Germinal center (tissue), 1 donor: Measurements from ENCODE around the gene ANKRD13A.
"Not testable (repeated sequence)": the region's sequence is repeated elsewhere in the genome, so short reads cannot be mapped to it uniquely, and the experiment has no call there.

Experiments used
- DNase-seq: peaks from one replicate; pipeline ENCODE4 v3.0.0; 2012; ENCODE audit warnings: mixed read lengths, low spot score

Gene ANKRD13A

DNA sequence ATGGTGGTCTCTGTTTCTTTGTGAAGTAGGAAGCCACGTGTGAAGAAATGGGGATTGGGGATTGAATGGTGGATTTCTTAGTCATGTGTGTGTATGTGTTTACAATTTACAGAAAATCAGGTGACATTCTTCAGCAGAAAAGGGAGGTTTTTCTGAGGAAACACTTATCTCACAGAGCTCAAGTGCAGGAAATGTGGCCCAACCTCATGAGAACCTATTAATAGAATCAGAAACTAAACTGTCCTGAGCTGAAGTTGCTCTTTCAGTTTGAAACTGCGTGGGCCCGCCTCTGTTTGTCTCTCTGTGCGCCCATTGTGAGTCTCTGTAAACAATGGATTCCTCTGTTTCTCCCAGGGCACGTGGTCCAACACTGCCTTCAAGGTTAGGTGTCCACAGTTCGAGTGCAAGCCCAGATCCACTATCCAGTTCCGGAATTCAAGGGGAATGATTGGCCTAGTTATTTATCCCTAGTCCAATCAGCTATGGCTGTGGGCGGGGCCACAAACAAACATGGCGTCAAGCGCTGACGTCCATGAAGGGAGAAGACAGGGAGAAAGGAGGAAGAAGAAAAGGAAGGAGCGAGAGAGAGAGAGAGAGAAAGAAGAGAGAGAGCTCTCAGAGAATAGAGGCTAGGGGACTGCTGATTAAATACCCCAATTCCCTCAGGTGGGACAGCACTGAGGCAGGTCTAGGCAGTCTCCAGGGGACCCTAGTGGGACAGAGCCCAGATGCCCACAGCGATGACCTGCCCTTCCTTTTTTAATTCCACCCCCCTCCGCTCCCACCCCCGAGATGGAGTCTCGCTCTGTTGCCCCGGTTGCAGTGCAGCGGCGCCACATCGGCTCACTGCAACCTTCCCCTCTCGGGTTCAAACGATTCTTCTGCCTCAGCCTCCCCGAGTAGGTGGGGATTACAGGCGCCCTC lies 80.5 kb downstream of the ANKRD13A start:
- DNase-seq: peak; percentile 80

DNA sequence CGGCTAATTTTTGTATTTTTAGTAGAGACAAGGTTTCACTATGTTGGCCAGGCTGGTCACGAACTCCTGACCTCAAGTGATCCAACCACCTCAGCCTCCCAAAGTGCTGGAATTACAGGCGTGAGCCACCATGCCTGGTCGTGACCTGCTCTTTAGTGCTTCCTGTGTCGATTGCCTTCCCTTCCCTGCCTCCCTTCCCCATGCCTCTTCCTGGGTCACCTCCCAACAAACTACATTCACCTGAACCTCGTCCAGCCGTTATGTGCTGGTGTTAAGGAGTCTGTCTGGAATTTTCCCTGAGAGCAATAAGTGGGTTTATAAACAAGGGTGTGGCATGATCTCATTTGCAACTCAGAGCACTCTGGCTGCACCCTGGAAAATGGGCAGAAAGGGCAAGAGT lies 81.2 kb downstream of the ANKRD13A start:
- no peak for DNase-seq

DNA sequence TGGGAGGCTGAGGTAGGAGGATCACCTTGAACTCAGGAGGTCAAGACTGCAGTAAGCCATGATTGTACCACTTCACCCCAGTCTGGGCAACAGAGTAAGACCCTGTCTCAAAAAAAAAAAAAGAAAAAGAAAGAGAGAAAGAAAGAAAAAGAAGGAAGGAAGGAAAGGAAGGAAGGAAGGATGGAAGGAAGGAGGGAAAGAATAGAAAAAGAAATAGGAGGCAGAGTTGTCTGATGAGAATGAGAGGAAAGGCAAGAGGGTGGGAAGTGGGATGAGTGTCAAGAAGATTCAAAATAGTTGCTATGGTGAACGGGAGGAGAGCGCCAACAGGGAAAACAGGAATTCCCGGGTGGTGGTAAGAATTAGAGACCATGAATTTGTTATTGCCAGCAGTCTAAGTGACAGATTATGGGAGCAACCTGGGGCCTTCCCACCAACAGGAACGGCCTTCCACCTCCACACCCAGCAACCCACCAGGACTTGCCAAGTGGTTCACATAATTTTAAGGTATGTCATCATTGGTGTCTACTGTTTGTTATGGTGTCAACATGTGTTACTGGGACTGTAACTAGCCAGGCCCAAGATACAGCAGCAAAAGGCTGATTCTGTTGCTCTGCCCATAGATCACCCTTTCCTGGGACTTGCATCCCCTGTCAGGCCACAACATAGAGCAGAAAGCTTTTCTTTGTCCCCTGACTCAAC lies 85.2 kb downstream of the ANKRD13A start:
- DNase-seq: no peak

DNA sequence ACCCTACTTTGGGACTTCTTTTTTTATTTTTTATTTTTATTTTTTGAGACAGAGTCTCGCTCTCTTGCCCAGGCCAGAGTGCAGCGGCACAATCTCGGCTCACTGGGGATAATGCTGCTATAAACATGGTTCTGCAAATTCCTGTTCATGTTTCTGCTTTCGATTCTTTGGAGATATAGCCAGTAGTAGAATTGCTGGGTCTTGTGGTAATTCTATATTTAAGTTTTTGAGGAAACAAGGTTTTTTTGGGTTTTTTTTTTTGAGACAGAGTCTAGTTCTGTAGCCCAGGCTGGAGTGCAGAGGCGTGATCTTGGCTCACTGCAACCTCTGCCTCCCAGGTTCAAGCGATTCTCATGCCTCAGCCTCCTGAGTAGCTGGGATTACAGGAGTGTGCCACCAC lies 89.0 kb downstream of the ANKRD13A start:
- not testable (repeated sequence) for DNase-seq

DNA sequence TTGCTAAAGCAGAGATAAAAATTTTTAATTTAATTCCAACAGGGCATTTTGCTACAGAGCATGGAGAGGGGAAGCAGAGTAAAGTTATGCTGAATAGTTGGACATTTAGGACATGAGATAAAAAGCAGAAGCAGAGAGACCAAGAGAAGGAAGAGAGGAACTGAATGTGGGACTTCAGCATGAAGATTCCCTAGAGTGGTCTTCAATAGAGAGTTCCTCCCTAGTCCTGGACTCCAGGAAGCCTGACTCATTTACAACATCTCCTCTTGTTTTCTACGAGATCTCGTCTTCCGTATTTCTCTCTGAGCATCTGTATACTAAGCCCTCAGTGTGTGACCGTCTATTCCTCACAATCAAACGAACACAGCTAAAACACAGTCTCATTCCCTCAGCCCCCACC lies 89.7 kb downstream of the ANKRD13A start:
- no peak for DNase-seq
